Measurements from ENCODE around the gene CAB39. TPM values are rescaled to one million over a fixed set of nuclear protein-coding genes. Genes with fewer than 3 reads are reported as not detected.
A peak's percentile ranks its signal among the peaks of the same experiment; 100 is the strongest.

CAB39 gene
- total RNA-seq, 4 donors from 2014 or later: 88.5 to 115 (median 108) TPM

- peak overlapping the region; percentile 15 to 57 (median 50) for H3K27ac ChIP-seq
Observed at GRCh38 chr2:230778350-230779063, 65.9 kb downstream of the CAB39 start.

GRCh38 chr2:230779126-230779525, 66.5 kb downstream of the CAB39 start:
- no peaks in the 10 kb centered on the region for H3K9me3 ChIP-seq
- H3K27me3 ChIP-seq: no peaks in the 10 kb centered on the region
- 17 to 39% methylated on average over 1 to 2 of the region's 3 CpGs for WGBS, 2 donors (ENCODE audit: low coverage in 1 of 2)
- no peak for ATAC-seq
- H3K4me3 ChIP-seq: no peak overlapping the region
- TF ChIP-seq POLR2AphosphoS5 (IDR thresholded peaks at IDR 0.05) (no peak), CTCF (IDR thresholded peaks at IDR 0.05) (no peak), EP300 (IDR thresholded peaks at IDR 0.05) (no peak), POLR2A (IDR thresholded peaks at IDR 0.05) (no peak)
- peak overlapping the region; percentile 15 to 57 (median 53) for H3K27ac ChIP-seq
- H3K36me3 ChIP-seq: peaks cover 0 to 6% of the 10 kb centered on the region in 2 donors
- H3K4me1 ChIP-seq: peaks cover 11 to 67% (median 13%) of the 10 kb centered on the region in 3 donors

More at GRCh38 chr2:230778350-230779063, 65.9 kb downstream of the CAB39 start:
- Histone ChIP-seq H3K4me1 (peaks cover 11 to 73% (median 14%) of the 10 kb centered on the region in 3 donors), H3K4me3 (no peak overlapping the region), H3K27me3 (no peaks in the 10 kb centered on the region), H3K36me3 (peaks cover 0 to 6% of the 10 kb centered on the region in 2 donors), H3K9me3 (no peaks in the 10 kb centered on the region)
- 26 to 43% methylated on average over 7 to 8 of the region's 8 CpGs for WGBS, 2 donors (ENCODE audit: low coverage in 1 of 2)
- no peak for ATAC-seq
- TF ChIP-seq POLR2A (IDR thresholded peaks at IDR 0.05): no peak
- no peak for TF ChIP-seq POLR2AphosphoS5 (IDR thresholded peaks at IDR 0.05)
- TF ChIP-seq CTCF (IDR thresholded peaks at IDR 0.05): no peak
- TF ChIP-seq EP300 (IDR thresholded peaks at IDR 0.05): no peak

GRCh38 chr2:230779607-230780006, 67.0 kb downstream of the CAB39 start:
- no peaks in the 10 kb centered on the region for H3K27me3 ChIP-seq
- no peak overlapping the region for H3K4me3 ChIP-seq
- peaks cover 8 to 67% (median 11%) of the 10 kb centered on the region in 3 donors for H3K4me1 ChIP-seq
- H3K27ac ChIP-seq: peak overlapping the region in 2 of 4 donors; percentile 50 to 57
- peaks cover 0 to 6% of the 10 kb centered on the region in 2 donors for H3K36me3 ChIP-seq
- no peaks in the 10 kb centered on the region for H3K9me3 ChIP-seq
- TF ChIP-seq POLR2AphosphoS5 (IDR thresholded peaks at IDR 0.05): no peak
- TF ChIP-seq POLR2A (IDR thresholded peaks at IDR 0.05): no peak
- no peak for TF ChIP-seq EP300 (IDR thresholded peaks at IDR 0.05)
- TF ChIP-seq CTCF (IDR thresholded peaks at IDR 0.05): no peak
- WGBS, 2 donors (ENCODE audit: low coverage in 1 of 2): 100% methylated on average over 1 of the region's 1 CpG
- ATAC-seq: no peak

GRCh38 chr2:230781130-230781797, 68.6 kb downstream of the CAB39 start:
- H3K9me3 ChIP-seq: no peaks in the 10 kb centered on the region
- H3K4me3 ChIP-seq: no peak overlapping the region
- peaks cover 0 to 6% of the 10 kb centered on the region in 2 donors for H3K36me3 ChIP-seq
- peaks cover 8 to 63% (median 11%) of the 10 kb centered on the region in 3 donors for H3K4me1 ChIP-seq
- TF ChIP-seq POLR2A (IDR thresholded peaks at IDR 0.05) (no peak), POLR2AphosphoS5 (IDR thresholded peaks at IDR 0.05) (no peak)
- 42 to 49% methylated on average over 5 of the region's 5 CpGs for WGBS, 2 donors (ENCODE audit: low coverage in 1 of 2)
- peak overlapping the region in 3 of 4 donors; percentile 32 to 45 (median 38) for H3K27ac ChIP-seq
- no peak for ATAC-seq
- no peaks in the 10 kb centered on the region for H3K27me3 ChIP-seq

GRCh38 chr2:230783101-230783500, 70.5 kb downstream of the CAB39 start:
- H3K27ac ChIP-seq: no peak overlapping the region
- no peak for TF ChIP-seq POLR2A (IDR thresholded peaks at IDR 0.05)
- no peak for TF ChIP-seq CTCF (IDR thresholded peaks at IDR 0.05)
- no peak for TF ChIP-seq POLR2AphosphoS5 (IDR thresholded peaks at IDR 0.05)
- TF ChIP-seq EP300 (IDR thresholded peaks at IDR 0.05): no peak
- WGBS, 2 donors (ENCODE audit: low coverage in 1 of 2): 93% methylated on average over 5 of the region's 5 CpGs; no CpG with 5 or more reads in 1 of the 2 donors

More at GRCh38 chr2:230783101-230783500, 70.5 kb downstream of the CAB39 start:
- H3K4me1 ChIP-seq: peaks cover 4 to 53% (median 11%) of the 10 kb centered on the region in 3 donors
- no peak overlapping the region for H3K4me3 ChIP-seq
- ATAC-seq: no peak
- no peaks in the 10 kb centered on the region for H3K27me3 ChIP-seq
- peaks cover 0 to 7% (median 0%) of the 10 kb centered on the region in 3 donors for H3K9me3 ChIP-seq
- peaks cover 0 to 6% of the 10 kb centered on the region in 2 donors for H3K36me3 ChIP-seq
